GM12878 (cell line): ENCODE measurements around the gene CFAP97D2. TPM values are rescaled to one million over a fixed set of nuclear protein-coding genes. Genes with fewer than 3 reads are reported as not detected.

ENCODE experiments used
- BACH1 ChIP-seq: fragments of 450-650 bp; IDR thresholded peaks from 2 replicates; pipeline ENCODE4 v1.6.1; 2017; ENCODE audit warnings: mild to moderate bottlenecking, borderline replicate concordance
- BMI1 ChIP-seq: fragments of 450-650 bp; IDR thresholded peaks from 2 replicates; pipeline ENCODE4 v1.6.1; 2016; ENCODE audit warnings: mild to moderate bottlenecking, moderate library complexity, borderline replicate concordance
- CBX3 ChIP-seq: fragments of 200-600 bp; sonication (generic); IDR thresholded peaks from 2 replicates; pipeline ENCODE4 v1.6.1; 2016; ENCODE audit warnings: low read depth, borderline replicate concordance
- DPF2 ChIP-seq: fragments of 450-650 bp; IDR thresholded peaks from 2 replicates; pipeline ENCODE4 v1.6.1; 2017; ENCODE audit warnings: mild to moderate bottlenecking
- EGR1 ChIP-seq, 2 experiments: IDR thresholded peaks; 1 replicate in 1 of 2; 2 replicates in 1 of 2; pipeline ENCODE4 v1.6.1; 2011 to 2012; ENCODE audit warnings: low read depth in 2 of 2, low read length in 2 of 2, borderline replicate concordance in 1 of 2, mild to moderate bottlenecking in 1 of 2, moderate library complexity in 1 of 2
- ETV6 ChIP-seq, 2 experiments: fragments of 450-650 bp in 1 of 2; IDR thresholded peaks in 1 of 2; conservative IDR thresholded peaks in 1 of 2; 2 replicates each; pipeline ENCODE4 v1.6.1; 2014; ENCODE audit warnings: antibody characterized with exemption in 1 of 2, borderline replicate concordance in 1 of 2, low read depth in 1 of 2, mild to moderate bottlenecking in 1 of 2, moderate library complexity in 1 of 2
- FOXM1 ChIP-seq: IDR thresholded peaks from 2 replicates; pipeline ENCODE4 v1.6.1; 2012; ENCODE audit warnings: low read depth, mild to moderate bottlenecking, inconsistent platforms, low read length, moderate library complexity
- HDAC2 ChIP-seq: fragments of 200-600 bp; sonication (generic); IDR thresholded peaks from 2 replicates; pipeline ENCODE4 v1.6.1; 2017
- IKZF1 ChIP-seq: fragments of 450-650 bp; conservative IDR thresholded peaks from 2 replicates; pipeline ENCODE4 v1.6.1; 2017; ENCODE audit warnings: antibody characterized with exemption, mild to moderate bottlenecking
- IRF3 ChIP-seq: fragments of 450-650 bp; IDR thresholded peaks from 2 replicates; pipeline ENCODE4 v1.6.1; 2014; ENCODE audit warnings: mild to moderate bottlenecking
- JUND ChIP-seq: IDR thresholded peaks from 2 replicates; pipeline ENCODE4 v1.6.1; 2012; ENCODE audit warnings: low read depth, mild to moderate bottlenecking, low read length, improper control_type of control experiment, moderate library complexity
- KAT2A ChIP-seq: conservative IDR thresholded peaks from 2 replicates; pipeline ENCODE4 v1.6.1; 2011; ENCODE audit warnings: low read depth, low read length; ENCODE audit not compliant: control insufficient read depth
- LARP7 ChIP-seq: fragments of 450-650 bp; IDR thresholded peaks from 2 replicates; pipeline ENCODE4 v1.6.1; 2017; ENCODE audit warnings: mild to moderate bottlenecking
- MAX ChIP-seq: IDR thresholded peaks from 2 replicates; pipeline ENCODE4 v1.6.1; 2012; ENCODE audit warnings: low read depth, low read length, improper control_type of control experiment
- MLLT1 ChIP-seq: fragments of 450-650 bp; IDR thresholded peaks from 2 replicates; pipeline ENCODE4 v1.6.1; 2016; ENCODE audit warnings: mild to moderate bottlenecking
- NFIC ChIP-seq: IDR thresholded peaks from 2 replicates; pipeline ENCODE4 v1.6.1; 2012; ENCODE audit warnings: low read depth, mild to moderate bottlenecking, inconsistent platforms, low read length, moderate library complexity
- NFXL1 ChIP-seq: fragments of 450-650 bp; IDR thresholded peaks from 2 replicates; pipeline ENCODE4 v1.6.1; 2017; ENCODE audit warnings: antibody characterized with exemption, mild to moderate bottlenecking, borderline replicate concordance
- NFYB ChIP-seq: IDR thresholded peaks from 2 replicates; pipeline ENCODE4 v1.6.1; 2011; ENCODE audit warnings: low read depth, mild to moderate bottlenecking, low read length, improper control_type of control experiment, moderate library complexity; ENCODE audit not compliant: insufficient read depth
- PAX5 ChIP-seq: IDR thresholded peaks from 2 replicates; pipeline ENCODE4 v1.6.1; 2011; ENCODE audit warnings: low read depth, low read length, borderline replicate concordance
- POLR2AphosphoS2 ChIP-seq: IDR thresholded peaks from 2 replicates; pipeline ENCODE4 v1.6.1; 2011; ENCODE audit warnings: low read depth, mild to moderate bottlenecking, low read length, improper control_type of control experiment, moderate library complexity
- POU2F2 ChIP-seq: IDR thresholded peaks from 3 replicates; pipeline ENCODE4 v1.6.1; 2011; ENCODE audit warnings: low read depth, mild to moderate bottlenecking, low read length, borderline replicate concordance
- RBBP5 ChIP-seq: fragments of 200-600 bp; sonication (generic); conservative IDR thresholded peaks from 2 replicates; pipeline ENCODE4 v1.6.1; 2016
- RCOR1 ChIP-seq: conservative IDR thresholded peaks from 2 replicates; pipeline ENCODE4 v1.6.1; 2012; ENCODE audit warnings: low read depth, low read length, improper control_type of control experiment
- RFX5 ChIP-seq: IDR thresholded peaks from 2 replicates; pipeline ENCODE4 v1.6.1; 2011; ENCODE audit warnings: low read depth, low read length, improper control_type of control experiment
- SKIL ChIP-seq: fragments of 450-650 bp; IDR thresholded peaks from 2 replicates; pipeline ENCODE4 v1.6.1; 2017; ENCODE audit warnings: mild to moderate bottlenecking, low read depth, inconsistent platforms; ENCODE audit not compliant: poor library complexity, severe bottlenecking
- SMAD5 ChIP-seq: IDR thresholded peaks from 2 replicates; pipeline ENCODE4 v1.6.1; 2016; ENCODE audit warnings: antibody characterized with exemption, low read depth
- TBL1XR1 ChIP-seq: IDR thresholded peaks from 2 replicates; pipeline ENCODE4 v1.6.1; 2012; ENCODE audit warnings: low read depth, low read length, improper control_type of control experiment
- ZNF217 ChIP-seq: fragments of 450-650 bp; IDR thresholded peaks from 2 replicates; pipeline ENCODE4 v1.6.1; 2017; ENCODE audit warnings: antibody characterized with exemption, mild to moderate bottlenecking
- polyA plus RNA-seq, 11 experiments: library from polyadenylated mRNA; depleted of rRNA in 4 of 11; unstranded in 6 of 11; stranded (reverse) in 5 of 11; fragments of >200 nt; fragmentation: Nextera tagmentation in 4 of 11; fragmentation: Illumina TruSeq in 1 of 11; extraction: Ambion mirVana in 4 of 11; extraction: Trizol in 1 of 11; gene quantifications; 1 replicate in 1 of 11; 2 replicates in 10 of 11; pipeline versions ENCODE4 v1.2.1 to v1.2.3, GENCODE V29; 2011 to 2016; ENCODE audit warnings: inconsistent platforms in 2 of 11, missing spikeins in 2 of 11, low read depth in 1 of 11
- total RNA-seq, 4 experiments: library from RNA; depleted of rRNA in 3 of 4; stranded (reverse); fragments of >200 nt in 3 of 4; fragmentation: Illumina TruSeq in 1 of 4; extraction: Trizol in 1 of 4; gene quantifications; 2 replicates each; pipeline versions ENCODE4 v1.2.1 to v1.2.3, GENCODE V29; 2013 to 2021

The CFAP97D2 gene
- total and polyA plus RNA-seq, 10 of the 15 experiments (the other 5 are each of a cell fraction or from before 2014, with no cell fraction given): not detected

- TF ChIP-seq MAX (no peak), IRF3 (no peak), NFYB (no peak), HDAC2 (no peak), RCOR1 (no peak), RBBP5 (no peak), POU2F2 (no peak), KAT2A (no peak), BACH1 (no peak), ZNF217 (no peak), FOXM1 (no peak), POLR2AphosphoS2 (no peak), ETV6 (conservative IDR thresholded peaks at IDR 0.05 in 1 of 2, IDR thresholded peaks at IDR 0.05 in 1 of 2; ENCODE audit: borderline replicate concordance in 1 of 2, low read depth in 1 of 2) (no peak), BMI1 (no peak), JUND (no peak), EGR1 (IDR thresholded peaks at IDR 0.05; ENCODE audit: borderline replicate concordance in 1 of 2, low read depth in 2 of 2, low read length in 2 of 2) (no peak), MLLT1 (peak; percentile 67; the same call in 1 of the 2 replicates), LARP7 (no peak), SMAD5 (no peak), CBX3 (no peak), NFIC (no peak), TBL1XR1 (no peak), PAX5 (0 out of 2 replicates have a peak, but pooled peaks have one; percentile 36), DPF2 (peak; percentile 73), RFX5 (no peak), NFXL1 (no peak), SKIL (no peak), IKZF1 (peak; percentile 55)
Observed at GRCh38 chr13:114146629-114147028, 32.4 kb upstream of the CFAP97D2 start (continued).
